ENCODE data around the gene CAPS2.

DNA sequence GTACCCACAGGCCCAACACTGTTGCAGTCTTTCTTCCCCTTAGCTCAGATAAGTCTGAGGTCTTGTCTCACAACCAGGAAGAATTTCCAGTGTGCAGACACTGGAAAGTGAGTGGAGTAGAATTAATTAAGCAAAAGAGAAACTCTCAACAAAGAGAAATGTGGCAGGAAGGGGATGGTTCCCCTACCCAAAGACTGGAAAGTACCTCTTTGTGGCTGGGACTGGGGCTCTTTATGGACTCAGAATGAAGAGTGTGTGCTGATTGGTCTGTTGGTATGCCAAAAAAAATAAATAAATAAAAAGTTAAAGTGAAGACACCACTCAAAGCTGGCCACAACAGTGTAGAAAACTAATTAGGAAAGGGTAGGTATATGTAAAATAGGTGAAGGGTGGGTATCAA is 30.8 kb upstream of the CAPS2 start:
- TF ChIP-seq, protein P1, sequence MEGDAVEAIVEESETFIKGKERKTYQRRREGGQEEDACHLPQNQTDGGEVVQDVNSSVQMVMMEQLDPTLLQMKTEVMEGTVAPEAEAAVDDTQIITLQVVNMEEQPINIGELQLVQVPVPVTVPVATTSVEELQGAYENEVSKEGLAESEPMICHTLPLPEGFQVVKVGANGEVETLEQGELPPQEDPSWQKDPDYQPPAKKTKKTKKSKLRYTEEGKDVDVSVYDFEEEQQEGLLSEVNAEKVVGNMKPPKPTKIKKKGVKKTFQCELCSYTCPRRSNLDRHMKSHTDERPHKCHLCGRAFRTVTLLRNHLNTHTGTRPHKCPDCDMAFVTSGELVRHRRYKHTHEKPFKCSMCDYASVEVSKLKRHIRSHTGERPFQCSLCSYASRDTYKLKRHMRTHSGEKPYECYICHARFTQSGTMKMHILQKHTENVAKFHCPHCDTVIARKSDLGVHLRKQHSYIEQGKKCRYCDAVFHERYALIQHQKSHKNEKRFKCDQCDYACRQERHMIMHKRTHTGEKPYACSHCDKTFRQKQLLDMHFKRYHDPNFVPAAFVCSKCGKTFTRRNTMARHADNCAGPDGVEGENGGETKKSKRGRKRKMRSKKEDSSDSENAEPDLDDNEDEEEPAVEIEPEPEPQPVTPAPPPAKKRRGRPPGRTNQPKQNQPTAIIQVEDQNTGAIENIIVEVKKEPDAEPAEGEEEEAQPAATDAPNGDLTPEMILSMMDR (optimal IDR thresholded peaks at IDR 0.05 in 1 of 3, IDR thresholded peaks at IDR 0.05 in 1 of 3, conservative IDR thresholded peaks at IDR 0.05 in 1 of 3; ENCODE audit: extremely low read depth in 1 of 3, insufficient read depth in 2 of 3, low read length in 3 of 3): no peak
- TF ChIP-seq EZH2 (IDR thresholded peaks at IDR 0.05; ENCODE audit: low read length): no peak
